K562 (cell line): ENCODE results near the gene TESK2. TPM values are rescaled to one million over a fixed set of nuclear protein-coding genes. Genes with fewer than 3 reads are reported as not detected.
"Not testable (repeated sequence)": the region's sequence is repeated elsewhere in the genome, so short reads cannot be mapped to it uniquely, and the experiment has no call there.

ENCODE experiments used
- ATAC-seq: fragments of 200-7000 bp; cut with Tn5 transposase; 3 replicates; pipeline ENCODE4 v1.9.1; 2020; ENCODE audit warnings: moderate library complexity
- BruUV-seq: library from RNA; stranded (reverse); fragments of 400-500 nt; replicated peaks from 2 replicates; lab custom pipeline; 2021; lab: Mats Ljungman, UMichigan
- CTCF ChIA-PET: fragments of 300-600 bp; formaldehyde crosslinking; extraction: SDS; loops from one replicate; lab custom pipeline; 2021; ENCODE audit warnings: low intra/inter-chr PET ratio; lab: Yijun Ruan, JAX
- POLR2A ChIA-PET: fragments of 300-600, 350-650 bp; sonication (Branson Sonifier 250); formaldehyde crosslinking; extraction: SDS; loops from one replicate; lab custom pipeline; 2021; ENCODE audit warnings: antibody characterized with exemption, inconsistent platforms; lab: Yijun Ruan, JAX
- DNase-seq, 4 experiments: peaks; one replicate each; pipeline versions ENCODE4 v3.0.0 to v3.0.0-alpha.2; 2011 to 2018; ENCODE audit warnings: low spot score in 3 of 4, mixed read lengths in 3 of 4; ENCODE audit errors: extremely low read depth in 1 of 4
- FAIRE-seq: peaks from 2 replicates; lab custom pipeline; 2011; peaks lifted over from hg19 to GRCh38; lab: Jason Lieb, UNC
- H2AFZ ChIP-seq: 2 replicates; pipeline ENCODE4 v1.6.0; 2011; ENCODE audit warnings: low read depth, low read length, control low read depth, inconsistent platforms
- H3K27ac ChIP-seq: fragments of 200-600 bp; 3 replicates; pipeline ENCODE4 v1.8.0; 2011; ENCODE audit warnings: low read depth, mild to moderate bottlenecking, control low read depth, inconsistent platforms, low read length, moderate library complexity, mixed read lengths; ENCODE audit errors: extremely low read depth
- H3K27me3 ChIP-seq, 2 experiments: fragments of 300-600 bp in 1 of 2; 2 replicates in 1 of 2; 3 replicates in 1 of 2; pipeline versions ENCODE4 v1.6.0 to v1.8.0; 2011; ENCODE audit warnings: inconsistent platforms in 2 of 2, low read length in 2 of 2, mild to moderate bottlenecking in 1 of 2, mixed read lengths in 1 of 2, moderate library complexity in 1 of 2; ENCODE audit not compliant: control insufficient read depth in 2 of 2, insufficient read depth in 2 of 2
- H3K36me3 ChIP-seq: fragments of 300-600 bp; 3 replicates; pipeline ENCODE4 v1.8.0; 2011; ENCODE audit warnings: mild to moderate bottlenecking, low read length, inconsistent platforms; ENCODE audit not compliant: control insufficient read depth, insufficient read depth
- H3K4me1 ChIP-seq, 2 experiments: fragments of 200-600 bp in 1 of 2; replicated peaks in 1 of 2; 2 replicates in 1 of 2; 3 replicates in 1 of 2; pipeline versions ENCODE4 v1.5.1 to v1.8.0; 2011; ENCODE audit warnings: inconsistent platforms in 2 of 2, low read length in 2 of 2, mild to moderate bottlenecking in 1 of 2, mixed read lengths in 1 of 2, moderate library complexity in 1 of 2; ENCODE audit not compliant: control insufficient read depth in 2 of 2, insufficient read depth in 2 of 2
- H3K4me2 ChIP-seq: 2 replicates; pipeline ENCODE4 v1.6.1; 2011; ENCODE audit warnings: low read length, control low read depth, inconsistent platforms, mixed read lengths; ENCODE audit not compliant: insufficient read depth
- H3K4me3 ChIP-seq: fragments of 200-600 bp; sonication (generic), shearing (Covaris generic); 2 replicates; pipeline ENCODE4 v1.5.1; 2016; ENCODE audit warnings: control low read depth, inconsistent platforms
- H3K79me2 ChIP-seq: fragments of 200-600 bp; 3 replicates; pipeline ENCODE4 v1.8.0; 2011; ENCODE audit warnings: low read length, inconsistent platforms; ENCODE audit not compliant: control insufficient read depth, insufficient read depth
- H3K9ac ChIP-seq, 2 experiments: 2 replicates each; pipeline versions ENCODE4 v1.6.0 to v1.6.1; 2011; ENCODE audit warnings: low read depth in 2 of 2, low read length in 2 of 2, control low read depth in 1 of 2, inconsistent platforms in 1 of 2, mild to moderate bottlenecking in 1 of 2, mixed read lengths in 1 of 2; ENCODE audit not compliant: insufficient read depth in 1 of 2
- H3K9me1 ChIP-seq: one replicate; pipeline ENCODE4 v1.6.0; 2011; ENCODE audit warnings: inconsistent platforms, mild to moderate bottlenecking, low read length, moderate library complexity; ENCODE audit not compliant: control insufficient read depth, insufficient read depth
- H3K9me3 ChIP-seq: replicated peaks from 2 replicates; pipeline ENCODE4 v1.5.1; 2011; ENCODE audit warnings: low read depth, low read length, inconsistent platforms; ENCODE audit not compliant: control insufficient read depth, insufficient read depth
- H4K20me1 ChIP-seq: replicated peaks from 2 replicates; pipeline ENCODE4 v1.6.1; 2011; ENCODE audit warnings: low read length, inconsistent platforms, mixed read lengths; ENCODE audit not compliant: control insufficient read depth, insufficient read depth
- WGBS: fragments of 100-300 bp; shearing (Covaris generic); methylation state at CpG from one replicate; pipeline ENCODE4 v1.1.6; 2016; ENCODE audit warnings: low coverage, mixed read lengths; ENCODE audit not compliant: insufficient coverage; ENCODE audit errors: missing lambda C conversion rate; 5-methylcytosine and 5-hydroxymethylcytosine counted together
- in situ Hi-C: fragments of 300-500 bp; cut with MboI; formaldehyde crosslinking; loops from 4 replicates; pipeline ENCODE4 v1.15.0; 2018; ENCODE audit warnings: inconsistent platforms, mixed read lengths
- intact Hi-C: fragments of 100-400 bp; cut with micrococcal nuclease; formaldehyde crosslinking; loops from 2 replicates; pipeline ENCODE4 v1.14.2; 2022
- polyA plus RNA-seq, 8 experiments: library from polyadenylated mRNA; depleted of rRNA in 4 of 8; stranded (reverse) in 5 of 8; unstranded in 3 of 8; fragments of >200 nt; fragmentation: Nextera tagmentation in 2 of 8; fragmentation: Illumina TruSeq in 1 of 8; extraction: Ambion mirVana in 2 of 8; extraction: Trizol in 1 of 8; gene quantifications; 2 replicates each; pipeline versions ENCODE4 v1.2.1 to v1.2.3, GENCODE V29; 2011 to 2014; ENCODE audit warnings: inconsistent platforms in 1 of 8, missing spikeins in 1 of 8
- total RNA-seq, 7 experiments: library from RNA; depleted of rRNA in 6 of 7; stranded (reverse); fragments of >200 nt in 6 of 7; fragmentation: Illumina TruSeq in 2 of 7; extraction: Trizol in 2 of 7; gene quantifications; 2 replicates each; pipeline versions ENCODE4 v1.2.1 to v1.2.3, GENCODE V29; 2011 to 2021; ENCODE audit warnings: low replicate concordance in 1 of 7
- TF ChIP-seq, protein P1 (sequence below): fragments of 450-650 bp; IDR thresholded peaks from 2 replicates; pipeline ENCODE4 v1.6.1; 2017; ENCODE audit warnings: antibody characterized with exemption, mild to moderate bottlenecking

TESK2 gene
- total and polyA plus RNA-seq, 9 of the 15 experiments (the other 6 are each of a cell fraction or from before 2014, with no cell fraction given), result 1.6 to 5.3 (median 3.7) TPM

DNA sequence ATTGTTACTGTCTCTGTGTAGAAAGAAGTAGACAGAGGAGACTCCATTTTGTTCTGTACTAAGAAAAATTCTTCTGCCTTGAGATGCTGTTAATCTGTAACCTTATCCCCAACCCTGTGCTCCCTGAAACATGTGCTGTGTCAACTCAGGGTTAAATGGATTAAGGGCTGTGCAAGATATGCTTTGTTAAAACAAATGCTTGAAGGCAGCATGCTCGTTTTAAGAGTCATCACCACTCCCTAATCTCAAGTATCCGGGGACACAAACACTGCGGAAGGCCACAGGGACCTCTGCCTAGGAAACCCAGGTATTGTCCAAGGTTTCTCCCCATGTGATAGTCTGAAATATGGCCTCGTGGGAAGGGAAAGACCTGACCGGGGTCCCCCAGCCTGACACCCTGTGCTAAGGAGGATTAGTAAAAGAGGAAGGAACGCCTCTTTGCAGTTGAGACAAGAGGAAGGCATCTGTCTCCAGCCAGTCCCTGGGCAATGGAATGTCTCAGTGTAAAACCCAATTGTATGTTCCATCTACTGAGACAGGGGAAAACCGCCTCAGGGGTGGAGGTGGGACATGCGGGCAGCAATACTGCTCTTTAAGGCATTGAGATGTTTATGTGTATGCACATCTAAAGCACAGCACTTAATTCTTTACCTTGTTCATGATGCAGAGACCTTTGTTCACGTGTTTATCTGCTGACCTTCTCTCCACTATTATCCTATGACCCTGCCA is 22.7 kb upstream of the TESK2 start:
- H3K4me1 ChIP-seq, result not testable (repeated sequence)

More for the DNA sequence above, 22.7 kb upstream of the TESK2 start:
- not testable (repeated sequence) for ATAC-seq, H3K9me1 ChIP-seq, DNase-seq, H3K27ac ChIP-seq, H3K9ac ChIP-seq, H2AFZ ChIP-seq, H3K4me2 ChIP-seq, FAIRE-seq, H3K9me3 ChIP-seq, H3K4me3 ChIP-seq, H3K27me3 ChIP-seq, H4K20me1 ChIP-seq
- CTCF ChIA-PET, result interaction anchor here (2.6 kb wide), 1 partner anchor 56 kb away, joined by 21 read pairs; no protein-coding TSS in a partner anchor
- Histone ChIP-seq H3K36me3 (peaks cover 97% of the 10 kb centered on the region), H3K79me2 (peaks cover 35% of the 10 kb centered on the region)
- in situ Hi-C loops, result loop anchor here (5.0 kb wide), 1 partner anchor 54 kb away; no protein-coding TSS in a partner anchor
- TSS peak; percentile 2 for BruUV-seq
- POLR2A ChIA-PET, result interaction anchor here (0.8 to 5.6 kb wide), 7 partner anchors 7 to 100 kb away, joined by 3 to 104 read pairs (median 13); partner anchors contain the start of genes AKR1A1, CCDC163, MMACHC and NASP
- TF ChIP-seq, protein P1, sequence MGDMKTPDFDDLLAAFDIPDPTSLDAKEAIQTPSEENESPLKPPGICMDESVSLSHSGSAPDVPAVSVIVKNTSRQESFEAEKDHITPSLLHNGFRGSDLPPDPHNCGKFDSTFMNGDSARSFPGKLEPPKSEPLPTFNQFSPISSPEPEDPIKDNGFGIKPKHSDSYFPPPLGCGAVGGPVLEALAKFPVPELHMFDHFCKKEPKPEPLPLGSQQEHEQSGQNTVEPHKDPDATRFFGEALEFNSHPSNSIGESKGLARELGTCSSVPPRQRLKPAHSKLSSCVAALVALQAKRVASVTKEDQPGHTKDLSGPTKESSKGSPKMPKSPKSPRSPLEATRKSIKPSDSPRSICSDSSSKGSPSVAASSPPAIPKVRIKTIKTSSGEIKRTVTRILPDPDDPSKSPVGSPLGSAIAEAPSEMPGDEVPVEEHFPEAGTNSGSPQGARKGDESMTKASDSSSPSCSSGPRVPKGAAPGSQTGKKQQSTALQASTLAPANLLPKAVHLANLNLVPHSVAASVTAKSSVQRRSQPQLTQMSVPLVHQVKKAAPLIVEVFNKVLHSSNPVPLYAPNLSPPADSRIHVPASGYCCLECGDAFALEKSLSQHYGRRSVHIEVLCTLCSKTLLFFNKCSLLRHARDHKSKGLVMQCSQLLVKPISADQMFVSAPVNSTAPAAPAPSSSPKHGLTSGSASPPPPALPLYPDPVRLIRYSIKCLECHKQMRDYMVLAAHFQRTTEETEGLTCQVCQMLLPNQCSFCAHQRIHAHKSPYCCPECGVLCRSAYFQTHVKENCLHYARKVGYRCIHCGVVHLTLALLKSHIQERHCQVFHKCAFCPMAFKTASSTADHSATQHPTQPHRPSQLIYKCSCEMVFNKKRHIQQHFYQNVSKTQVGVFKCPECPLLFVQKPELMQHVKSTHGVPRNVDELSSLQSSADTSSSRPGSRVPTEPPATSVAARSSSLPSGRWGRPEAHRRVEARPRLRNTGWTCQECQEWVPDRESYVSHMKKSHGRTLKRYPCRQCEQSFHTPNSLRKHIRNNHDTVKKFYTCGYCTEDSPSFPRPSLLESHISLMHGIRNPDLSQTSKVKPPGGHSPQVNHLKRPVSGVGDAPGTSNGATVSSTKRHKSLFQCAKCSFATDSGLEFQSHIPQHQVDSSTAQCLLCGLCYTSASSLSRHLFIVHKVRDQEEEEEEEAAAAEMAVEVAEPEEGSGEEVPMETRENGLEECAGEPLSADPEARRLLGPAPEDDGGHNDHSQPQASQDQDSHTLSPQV, result peak; percentile 26; the same call in 1 of the 2 replicates
- 69% methylated on average over 8 of the region's 9 CpGs for WGBS
- intact Hi-C loops, result loop anchor here (1.0 to 5.0 kb wide), 2 partner anchors 57 to 369 kb away; no protein-coding TSS in a partner anchor
